NCI-H2196 treated with DMSO at 0.1 percent for 48 hours (cell line): ENCODE data around the gene CKAP4.
A peak's percentile ranks its signal among the peaks of the same experiment; 100 is the strongest.
"Not testable (repeated sequence)": the region's sequence is repeated elsewhere in the genome, so short reads cannot be mapped to it uniquely, and the experiment has no call there.

Source experiments
- DNase-seq: peaks from one replicate; lab custom pipeline; 2025; ENCODE audit not compliant: unreplicated experiment; lab: John Stamatoyannopoulos, UW

Gene CKAP4

DNA sequence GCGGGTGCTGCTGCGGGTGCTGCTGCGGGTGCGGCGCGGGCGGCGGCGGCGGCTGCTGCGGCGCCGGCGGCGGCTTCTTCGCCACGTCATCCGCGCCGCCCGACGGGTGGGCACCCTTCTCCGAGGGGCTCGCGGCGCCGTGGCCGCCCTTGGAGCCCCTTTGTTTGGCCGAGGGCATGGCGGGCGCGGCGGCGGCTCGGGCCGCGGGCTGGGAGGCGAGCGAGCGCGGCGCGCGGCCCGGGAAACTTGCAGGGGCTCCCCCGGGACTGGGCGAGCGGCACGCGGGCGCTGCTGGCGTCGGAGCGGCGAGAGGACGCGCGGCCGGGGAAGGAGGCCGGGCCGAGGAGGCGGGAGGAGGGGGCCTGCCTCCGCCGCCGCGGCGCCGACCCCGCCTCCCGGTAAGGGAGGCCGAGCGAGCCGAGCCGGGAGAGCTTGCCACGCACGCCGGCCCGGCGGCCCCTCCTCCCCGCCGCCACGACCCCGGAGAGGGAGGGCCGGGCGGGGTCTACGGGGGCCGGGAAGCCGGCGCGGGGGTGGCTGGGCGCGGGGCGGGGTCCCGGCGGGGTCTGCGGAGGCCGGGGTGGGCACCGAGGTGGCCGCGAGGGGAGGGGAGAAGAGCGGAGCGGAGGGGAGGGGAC, at the start of gene CKAP4:
Gene CKAP4 (minus strand): TSS at position 347 of the 638 bp plus-strand sequence. CDS start 169 bp downstream, at position 178.
- peak; percentile 11 for DNase-seq

DNA sequence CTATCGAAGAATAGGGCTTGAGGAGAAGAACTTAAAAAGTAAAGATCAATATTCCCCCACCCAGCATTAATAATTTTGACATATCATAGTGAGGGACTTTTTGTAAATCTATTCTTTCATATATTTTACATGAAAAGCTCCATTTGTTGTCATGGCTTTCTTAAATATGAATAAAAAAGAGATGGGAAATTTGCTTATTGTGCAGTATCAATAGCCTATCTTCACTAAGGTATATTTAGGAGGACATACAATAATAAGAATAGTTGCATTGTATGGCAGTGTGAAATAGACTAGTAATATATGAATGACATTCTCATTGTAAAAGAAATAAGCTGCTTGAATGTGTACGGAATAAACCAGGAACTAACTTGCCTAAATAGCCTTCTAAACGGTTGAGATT, 49.3 kb upstream of the CKAP4 start:
- no peak for DNase-seq

- DNase-seq: no peak
These were observed 48.5 kb upstream of the CKAP4 start for GRCh38 chr12:106296179-106296877.

DNA sequence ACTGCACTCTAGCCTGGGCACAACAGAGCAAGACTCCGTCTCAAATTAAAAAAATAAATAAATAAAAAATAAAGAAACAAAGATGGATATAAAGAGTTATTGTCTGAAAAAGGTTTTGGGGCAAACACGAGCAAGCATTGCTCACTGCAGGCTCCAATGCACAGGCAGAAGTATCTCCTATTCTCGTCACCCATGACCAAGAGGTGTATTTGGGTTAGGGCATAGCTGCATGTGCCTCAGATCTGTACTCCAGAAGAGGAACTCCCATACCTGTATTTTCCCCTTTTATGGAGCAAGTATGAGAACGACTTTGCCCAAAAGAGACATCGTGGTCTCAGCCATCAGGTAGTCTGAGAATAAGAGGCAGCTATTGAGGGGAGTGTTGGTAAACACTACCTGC, 44.5 kb upstream of the CKAP4 start:
- no peak for DNase-seq

- no peak for DNase-seq
These were observed 43.5 kb upstream of the CKAP4 start for GRCh38 chr12:106291342-106291741.

DNA sequence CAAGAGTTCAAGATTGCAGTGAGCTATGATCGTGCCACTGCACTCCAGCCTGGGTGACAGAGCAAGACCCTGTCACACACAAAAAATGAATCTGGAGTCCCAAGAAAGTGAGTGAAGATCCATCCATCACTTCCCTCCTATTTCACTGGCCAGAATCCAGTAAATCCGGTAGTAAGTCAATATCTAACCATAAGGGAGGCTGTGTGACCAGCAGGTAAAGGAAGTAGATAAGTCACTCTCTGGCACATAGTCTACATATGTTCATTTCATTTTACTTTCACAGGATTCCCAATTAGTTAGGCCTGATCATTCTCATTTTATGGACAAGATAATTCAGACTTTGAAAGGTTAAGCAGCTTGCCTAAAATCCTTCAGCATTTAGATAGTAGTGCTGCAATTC, 42.8 kb upstream of the CKAP4 start:
- no peak for DNase-seq

- no peak for DNase-seq
These were observed 41.4 kb upstream of the CKAP4 start for GRCh38 chr12:106289196-106289681.

GRCh38 chr12:106288494-106289195, 40.8 kb upstream of the CKAP4 start:
- no peak for DNase-seq

GRCh38 chr12:106288101-106288493, 40.3 kb upstream of the CKAP4 start:
- DNase-seq: no peak

GRCh38 chr12:106287364-106287763, 39.5 kb upstream of the CKAP4 start:
- no peak for DNase-seq

GRCh38 chr12:106286576-106287162, 38.8 kb upstream of the CKAP4 start:
- DNase-seq: not testable (repeated sequence)

- no peak for DNase-seq
These were observed 38.2 kb upstream of the CKAP4 start for GRCh38 chr12:106285982-106286381.

GRCh38 chr12:106284358-106285105, 36.7 kb upstream of the CKAP4 start:
- DNase-seq: no peak

DNA sequence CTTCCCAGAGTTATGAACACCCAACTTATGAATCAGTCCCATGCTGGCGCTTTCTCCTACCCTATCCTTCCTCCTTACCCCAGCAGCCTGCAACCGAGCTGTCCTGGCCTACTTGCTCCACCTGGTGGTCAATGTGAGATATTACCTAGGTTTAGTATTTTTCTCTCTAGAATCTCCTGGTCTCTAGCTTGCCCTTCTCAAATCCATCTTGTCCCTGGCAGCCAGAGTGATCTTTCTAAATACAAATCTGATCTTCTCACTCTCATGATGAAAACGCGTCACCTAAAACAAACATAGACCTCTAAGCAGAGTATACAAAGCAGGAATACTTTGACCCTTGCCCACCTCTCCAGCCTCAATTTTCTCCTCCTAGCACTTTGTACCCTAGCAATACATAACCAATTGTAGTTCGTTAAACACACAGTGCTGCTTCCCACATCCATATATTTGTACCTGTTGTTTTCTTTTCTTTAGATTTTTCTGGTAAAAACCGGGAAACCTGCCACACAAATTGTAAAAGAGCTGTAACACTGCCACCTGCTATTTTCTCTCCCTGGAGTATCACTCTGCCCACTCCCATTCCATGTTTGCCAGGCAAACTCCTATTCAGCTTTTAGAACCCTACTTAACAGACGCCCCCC, 34.8 kb upstream of the CKAP4 start:
- no peak for DNase-seq

DNA sequence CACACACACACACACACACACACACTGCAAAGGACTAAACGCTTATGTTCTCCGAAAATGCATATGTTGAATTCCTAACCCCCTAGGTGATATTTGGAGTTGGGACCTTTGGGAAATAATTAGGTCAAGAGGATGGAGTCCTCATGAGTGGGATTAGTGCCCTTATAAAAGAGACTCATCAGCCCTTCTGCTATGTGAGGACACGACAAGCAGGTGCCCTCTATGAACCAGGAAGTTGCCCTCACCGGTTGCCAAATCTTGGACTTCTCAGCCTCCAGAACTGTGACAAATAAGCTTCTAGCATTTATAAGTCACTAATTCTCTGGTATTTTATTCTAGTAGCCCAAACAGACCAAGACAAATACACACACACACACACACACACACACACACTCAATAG, 34.0 kb upstream of the CKAP4 start:
- no peak for DNase-seq

DNA sequence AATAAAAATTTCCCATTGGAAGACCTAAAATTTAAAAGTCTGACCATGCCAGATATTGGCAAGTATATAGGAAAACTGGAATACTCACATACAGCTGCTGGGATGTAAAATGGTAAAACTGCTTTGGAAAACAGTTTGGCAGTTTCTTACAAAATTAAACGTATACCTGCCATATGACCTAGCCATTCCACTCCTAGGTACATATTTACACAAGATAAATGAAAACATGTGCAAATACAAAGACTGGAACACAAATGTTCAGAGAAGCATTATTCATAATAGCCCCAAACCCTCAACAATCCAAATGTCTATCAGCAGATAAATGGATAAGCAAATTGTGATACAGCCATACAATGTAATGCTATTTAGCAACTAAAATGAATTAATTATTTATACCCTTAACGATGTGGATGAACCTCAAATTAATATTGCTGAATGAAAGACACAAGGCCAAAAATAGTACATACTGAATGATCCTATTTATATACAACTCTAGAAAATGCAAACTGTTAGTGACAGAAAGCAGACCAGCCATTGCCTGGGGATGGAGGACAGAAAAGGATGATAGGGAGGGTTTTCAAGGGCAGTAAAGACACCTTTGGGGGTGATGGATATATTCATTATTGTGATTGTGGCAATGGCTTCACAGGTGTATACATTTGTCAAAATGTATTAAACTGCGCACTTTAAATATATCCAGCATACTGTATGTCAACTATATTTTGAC, 33.4 kb upstream of the CKAP4 start:
- DNase-seq: no peak

GRCh38 chr12:106280106-106280505, 32.3 kb upstream of the CKAP4 start:
- no peak for DNase-seq

DNA sequence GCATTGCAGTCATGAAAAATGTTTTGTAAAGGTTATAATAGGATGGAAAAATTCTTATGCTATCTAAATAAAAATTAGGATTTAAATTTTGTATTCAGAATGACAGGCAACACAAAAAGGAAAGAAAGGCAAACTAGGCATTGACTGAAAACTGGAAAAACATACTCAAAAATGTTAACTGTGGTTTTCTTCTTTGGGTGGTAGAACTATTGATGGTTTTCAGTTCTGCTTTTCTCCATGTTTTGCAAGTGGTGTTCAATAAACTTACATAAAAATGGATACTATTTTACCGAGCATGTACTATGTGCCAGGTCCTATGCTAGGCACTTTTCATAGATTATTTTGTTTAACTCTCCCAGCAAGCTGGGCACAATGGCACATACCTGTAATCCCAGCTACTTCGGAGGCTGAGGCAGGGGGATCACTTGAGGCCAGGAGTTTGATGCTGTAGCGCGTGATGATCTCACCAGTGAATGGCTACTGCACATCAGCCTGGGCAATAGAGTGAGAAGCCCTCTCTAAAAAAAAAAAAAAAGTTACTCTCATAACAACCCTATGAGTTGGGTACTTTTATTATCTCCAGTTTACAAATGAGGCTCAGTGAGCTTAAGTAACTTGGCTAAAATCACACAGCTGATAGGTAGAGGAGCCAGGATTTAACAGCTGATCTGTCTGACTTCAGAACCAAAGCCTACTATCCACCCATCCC, 28.4 kb upstream of the CKAP4 start:
- DNase-seq: no peak

- no peak for DNase-seq
These were observed 27.6 kb upstream of the CKAP4 start for GRCh38 chr12:106275458-106275857.
